WI38 (cell line): ENCODE results near the gene ST6GALNAC6.
"Not testable (repeated sequence)": the region's sequence is repeated elsewhere in the genome, so short reads cannot be mapped to it uniquely, and the experiment has no call there.

Source experiments
- H3K4me3 ChIP-seq: 2 replicates; pipeline ENCODE4 v1.5.1; 2011; ENCODE audit warnings: low read depth, mild to moderate bottlenecking, control low read depth, low read length
- TF ChIP-seq, protein P1 (sequence below): IDR thresholded peaks from 2 replicates; pipeline ENCODE4 v1.5.1; 2012; ENCODE audit warnings: low read depth, mild to moderate bottlenecking, control low read depth, low read length

Gene ST6GALNAC6

DNA sequence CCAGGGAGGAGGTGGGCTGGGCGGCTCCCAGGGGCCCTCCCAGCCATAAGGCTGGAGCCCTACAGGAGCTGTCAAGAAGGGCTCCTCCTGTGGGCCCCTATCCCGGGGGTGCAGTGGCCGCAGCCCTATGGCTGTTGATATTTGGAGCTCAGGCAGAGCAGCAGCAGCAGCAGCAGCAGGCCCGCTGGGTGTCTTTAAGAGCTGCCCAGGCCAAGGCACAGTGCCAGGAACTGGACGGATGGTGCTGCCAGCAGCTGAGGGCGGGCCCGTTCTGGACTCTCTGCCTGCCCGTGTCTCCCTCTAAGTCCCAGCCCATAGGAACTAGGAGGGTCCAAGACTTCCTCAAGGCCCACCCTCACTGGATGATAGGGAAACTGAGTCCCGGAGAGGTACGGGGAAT is 25.5 kb downstream of the ST6GALNAC6 start:
- TF ChIP-seq, protein P1, sequence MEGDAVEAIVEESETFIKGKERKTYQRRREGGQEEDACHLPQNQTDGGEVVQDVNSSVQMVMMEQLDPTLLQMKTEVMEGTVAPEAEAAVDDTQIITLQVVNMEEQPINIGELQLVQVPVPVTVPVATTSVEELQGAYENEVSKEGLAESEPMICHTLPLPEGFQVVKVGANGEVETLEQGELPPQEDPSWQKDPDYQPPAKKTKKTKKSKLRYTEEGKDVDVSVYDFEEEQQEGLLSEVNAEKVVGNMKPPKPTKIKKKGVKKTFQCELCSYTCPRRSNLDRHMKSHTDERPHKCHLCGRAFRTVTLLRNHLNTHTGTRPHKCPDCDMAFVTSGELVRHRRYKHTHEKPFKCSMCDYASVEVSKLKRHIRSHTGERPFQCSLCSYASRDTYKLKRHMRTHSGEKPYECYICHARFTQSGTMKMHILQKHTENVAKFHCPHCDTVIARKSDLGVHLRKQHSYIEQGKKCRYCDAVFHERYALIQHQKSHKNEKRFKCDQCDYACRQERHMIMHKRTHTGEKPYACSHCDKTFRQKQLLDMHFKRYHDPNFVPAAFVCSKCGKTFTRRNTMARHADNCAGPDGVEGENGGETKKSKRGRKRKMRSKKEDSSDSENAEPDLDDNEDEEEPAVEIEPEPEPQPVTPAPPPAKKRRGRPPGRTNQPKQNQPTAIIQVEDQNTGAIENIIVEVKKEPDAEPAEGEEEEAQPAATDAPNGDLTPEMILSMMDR = no peak
- no peak overlapping the region for H3K4me3 ChIP-seq

DNA sequence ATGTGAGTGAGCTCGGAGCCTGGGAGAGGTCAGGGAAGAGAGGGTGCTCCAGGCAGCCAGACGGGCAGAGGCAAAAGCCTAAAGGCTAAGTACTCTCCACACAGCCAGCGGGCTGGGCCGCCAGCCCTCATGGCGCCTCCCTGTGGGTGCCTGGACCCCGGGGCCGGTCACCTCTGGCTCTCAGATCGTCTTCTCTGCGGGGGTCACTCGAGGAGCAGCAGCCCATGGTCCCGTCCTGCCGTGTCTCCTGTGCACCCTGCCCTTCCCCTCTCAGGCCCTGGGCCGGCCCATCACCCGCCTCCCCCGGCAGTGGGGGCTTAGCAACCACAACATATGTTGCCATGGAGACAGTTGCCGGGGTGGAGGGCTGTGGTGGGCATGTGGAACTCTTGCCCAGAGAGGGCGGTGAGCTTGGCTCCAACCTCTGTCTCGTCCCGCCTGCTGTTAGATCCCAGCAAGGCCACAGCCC is 26.1 kb downstream of the ST6GALNAC6 start:
- TF ChIP-seq, protein P1 = no peak

DNA sequence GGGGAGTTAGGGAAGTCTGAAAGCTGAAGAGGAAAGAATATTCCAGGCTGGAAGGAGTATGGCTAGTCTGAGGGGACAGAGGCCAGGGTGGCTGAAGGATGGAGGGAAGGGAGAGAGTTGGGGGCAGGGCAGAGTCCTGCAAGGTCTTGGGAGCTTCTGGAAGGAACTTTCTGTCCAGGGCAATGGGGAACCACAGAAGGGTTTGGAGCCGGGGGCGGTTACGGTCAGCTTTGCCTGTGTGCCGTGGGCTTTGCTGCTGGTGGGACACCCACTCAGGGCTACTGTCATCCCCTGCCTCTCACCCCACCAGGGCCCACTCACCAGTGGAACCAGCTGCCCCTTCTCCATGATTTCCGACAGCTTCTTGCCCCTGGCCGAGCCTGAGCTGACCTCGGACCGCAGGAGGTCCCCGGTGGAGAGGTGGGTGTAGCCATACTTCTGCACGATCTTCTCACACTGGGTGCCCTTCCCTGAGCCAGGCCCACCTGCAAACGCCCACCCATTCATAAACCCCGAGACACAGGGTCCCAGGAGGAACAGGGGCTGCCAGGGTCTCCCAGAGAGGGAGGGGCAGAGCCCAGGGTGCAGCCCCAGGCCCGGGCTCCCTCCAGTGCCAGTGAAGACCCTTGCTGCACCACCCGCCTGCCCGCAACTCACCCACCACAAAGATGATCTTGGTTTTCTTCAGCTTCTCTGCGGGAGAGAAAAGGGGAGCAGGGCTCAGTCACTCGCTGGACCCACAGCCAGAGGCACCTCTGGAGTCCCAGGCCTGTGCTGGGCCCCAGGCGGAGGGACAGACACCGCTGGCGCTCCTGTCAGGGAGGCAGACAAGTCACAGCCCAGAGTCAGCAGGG is 26.8 kb downstream of the ST6GALNAC6 start:
- TF ChIP-seq, protein P1 = no peak
- no peak overlapping the region for H3K4me3 ChIP-seq

More for the DNA sequence above, 26.1 kb downstream of the ST6GALNAC6 start:
- no peak overlapping the region for H3K4me3 ChIP-seq

DNA sequence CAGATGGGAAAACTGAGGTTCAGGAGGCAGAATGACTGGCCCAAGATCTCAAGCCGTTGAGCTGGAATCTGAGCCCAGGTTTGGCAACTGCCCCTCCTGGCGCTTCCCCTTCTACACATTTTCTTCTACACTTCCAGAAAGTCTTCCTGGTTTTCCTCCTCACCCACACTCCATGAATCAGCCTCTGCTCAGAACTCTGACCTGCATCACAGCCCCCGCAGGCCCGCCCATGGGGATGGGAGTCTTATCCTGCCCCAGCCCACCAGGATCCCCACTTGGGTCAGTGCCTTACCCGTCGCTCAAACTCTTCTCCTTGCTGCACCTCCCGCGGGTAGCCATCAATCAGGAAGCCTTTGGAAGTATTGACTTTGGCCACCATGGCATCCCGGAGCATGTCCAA is 27.9 kb downstream of the ST6GALNAC6 start:
- TF ChIP-seq, protein P1 = no peak
- no peak overlapping the region for H3K4me3 ChIP-seq

DNA sequence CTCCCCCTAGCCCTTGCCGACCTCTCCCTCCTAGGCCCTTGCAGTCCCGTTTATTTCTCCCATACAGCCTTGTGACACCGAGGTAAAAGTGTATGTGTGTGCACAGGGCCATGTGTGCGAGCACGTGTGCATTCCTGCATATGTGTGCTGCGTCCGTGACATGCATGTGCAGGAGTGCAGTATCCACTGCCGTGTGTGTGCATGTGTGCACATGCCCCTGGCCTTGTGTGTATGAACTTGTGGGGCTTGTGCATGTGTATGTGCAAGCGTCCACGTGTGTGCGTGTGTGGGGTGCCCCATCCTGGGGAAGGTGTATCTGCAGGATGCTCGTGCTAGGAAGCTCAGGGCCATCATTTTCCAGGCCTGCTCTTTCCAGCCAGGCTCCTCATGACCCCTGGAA is 28.5 kb downstream of the ST6GALNAC6 start:
- TF ChIP-seq, protein P1 = no peak
- H3K4me3 ChIP-seq = no peak overlapping the region

DNA sequence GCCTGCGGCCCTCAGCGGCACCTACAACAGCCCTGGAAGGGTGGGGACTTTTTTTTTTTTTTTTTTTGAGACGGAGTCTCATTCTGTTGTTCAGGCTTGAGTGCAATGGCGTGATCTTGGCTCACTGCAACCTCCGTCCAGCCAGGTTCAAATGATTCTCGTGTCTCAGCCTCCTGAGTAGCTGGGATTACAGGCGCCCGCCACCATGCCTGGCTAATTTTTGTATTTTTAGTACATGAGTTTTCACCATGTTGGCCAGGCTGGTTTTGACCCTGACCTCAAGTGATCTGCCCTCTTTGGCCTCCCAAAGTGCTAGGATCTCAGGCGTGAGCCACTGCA is 29.3 kb downstream of the ST6GALNAC6 start:
- H3K4me3 ChIP-seq = not testable (repeated sequence)

DNA sequence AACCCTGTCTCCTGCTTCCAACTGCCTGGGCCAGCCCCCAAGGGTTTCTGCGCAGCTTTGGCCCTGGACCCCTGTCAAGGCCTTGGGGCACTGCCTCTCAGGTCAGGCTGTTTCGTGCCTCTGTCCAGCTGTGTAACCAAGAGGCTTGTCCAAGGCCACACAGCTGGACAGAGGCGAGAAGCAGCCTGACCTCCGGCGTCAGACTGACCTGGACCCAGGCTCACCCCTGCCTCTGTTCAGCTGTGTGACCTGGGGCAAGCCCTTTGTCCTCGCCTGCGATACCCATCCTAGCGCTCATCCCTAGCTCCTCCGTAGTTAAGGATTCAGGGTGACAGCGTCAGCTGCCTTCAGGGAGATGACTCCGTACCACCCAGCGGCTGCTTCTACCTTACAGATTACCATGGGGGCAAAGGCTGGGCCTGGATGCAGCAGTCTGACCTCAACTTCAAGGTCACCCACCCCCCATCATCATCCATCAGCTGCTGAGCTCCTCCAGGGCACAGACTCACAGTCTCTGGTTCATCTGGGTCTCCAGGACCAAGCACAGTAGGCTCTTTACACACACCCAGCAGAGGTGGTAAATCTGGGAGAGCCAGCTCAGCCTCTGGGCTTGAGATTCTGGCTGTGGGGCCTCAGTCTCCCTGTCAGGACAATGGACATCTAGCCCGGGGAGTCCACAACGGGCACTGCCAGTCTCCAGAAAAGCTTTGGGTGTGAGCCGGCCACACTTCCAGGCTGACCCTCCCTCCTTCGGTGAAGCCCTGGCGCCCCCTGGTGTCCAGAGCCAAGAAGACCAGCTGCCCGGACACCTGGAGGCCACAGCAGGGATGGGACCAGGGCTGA is 29.9 kb downstream of the ST6GALNAC6 start:
- TF ChIP-seq, protein P1 = peak; percentile 89
- H3K4me3 ChIP-seq = no peak overlapping the region
